ENCODE data around the gene CDH16. TPM values are rescaled to one million over a fixed set of nuclear protein-coding genes. Genes with fewer than 3 reads are reported as not detected.

The CDH16 gene
- total RNA-seq, 1 donor from 2014 or later, result not detected

Other genes with a start within 250 kb of the CDH16 start
- gene CMTM4, start 222.1 kb downstream of the CDH16 start, total RNA-seq, result 12.7 TPM
- 80.6 TPM for gene DYNC1LI2, start 167.3 kb downstream of the CDH16 start, total RNA-seq
- not detected for gene TERB1, start 117.3 kb downstream of the CDH16 start, total RNA-seq
- 35.7 TPM for gene NAE1, start 87.9 kb downstream of the CDH16 start, total RNA-seq
- not detected for gene CA7, start 74.5 kb downstream of the CDH16 start, total RNA-seq
- gene PDP2, start 38.4 kb downstream of the CDH16 start, total RNA-seq, result 2.2 TPM
- gene RRAD, start 6.7 kb upstream of the CDH16 start, total RNA-seq, result 86.7 TPM
- gene CIAO2B, start 15.5 kb upstream of the CDH16 start, total RNA-seq, result 114 TPM
- 103 TPM for gene CES2, start 16.6 kb upstream of the CDH16 start, total RNA-seq
- 1.6 TPM for gene CES3, start 42.4 kb upstream of the CDH16 start, total RNA-seq
- gene CES4A, start 69.7 kb upstream of the CDH16 start, total RNA-seq, result 6.7 TPM
- gene CBFB, start 110.3 kb upstream of the CDH16 start, total RNA-seq, result 24.2 TPM
- 10.7 TPM for gene PHAF1, start 191.1 kb upstream of the CDH16 start, total RNA-seq
- 7.8 TPM for gene B3GNT9, start 232.1 kb upstream of the CDH16 start, total RNA-seq
- 7.2 TPM for gene TRADD, start 241.0 kb upstream of the CDH16 start, total RNA-seq
- 12.0 TPM for gene FBXL8, start 241.1 kb upstream of the CDH16 start, total RNA-seq
- 71.0 TPM for gene HSF4, start 245.9 kb upstream of the CDH16 start, total RNA-seq